Uterus (tissue), 2 donors: ENCODE data around the gene SDK2.

ENCODE experiments used
- CTCF ChIP-seq, 4 experiments: fragments of 200-600 bp in 2 of 4; fragments of 450-650 bp in 2 of 4; sonication (generic) in 2 of 4; IDR thresholded peaks; one replicate each; pipeline ENCODE4 v1.5.1; 2016 to 2019; ENCODE audit warnings: antibody characterized with exemption in 4 of 4, mild to moderate bottlenecking in 2 of 4, moderate library complexity in 1 of 4
- POLR2A ChIP-seq, 2 donors: fragments of 450-650 bp; IDR thresholded peaks; one replicate each; pipeline ENCODE4 v1.6.1; 2016; ENCODE audit warnings: antibody characterized with exemption in 2 of 2, mild to moderate bottlenecking in 1 of 2, moderate library complexity in 1 of 2

GRCh38 chr17:73594598-73594997 lies 49.6 kb downstream of the SDK2 start:
- TF ChIP-seq POLR2A (IDR thresholded peaks at IDR 0.05) (no peak), CTCF (IDR thresholded peaks at IDR 0.05) (no peak)
